HG03442 (cell line): ENCODE measurements around the gene STX7.
A peak's percentile ranks its signal among the peaks of the same experiment; 100 is the strongest.

Source experiments
- ATAC-seq: cut with Tn5 transposase; IDR thresholded peaks from one replicate; pipeline ENCODE4 v1.9.1; 2021; ENCODE audit warnings: mild to moderate bottlenecking, moderate library complexity; ENCODE audit not compliant: unreplicated experiment

The STX7 gene

GRCh38 chr6:132506869-132507808, 5.8 kb downstream of the STX7 start:
- ATAC-seq, result no peak

GRCh38 chr6:132506461-132506860, 6.5 kb downstream of the STX7 start:
- ATAC-seq, result no peak

GRCh38 chr6:132505158-132505557, 7.8 kb downstream of the STX7 start:
- peak; percentile 52 for ATAC-seq

DNA sequence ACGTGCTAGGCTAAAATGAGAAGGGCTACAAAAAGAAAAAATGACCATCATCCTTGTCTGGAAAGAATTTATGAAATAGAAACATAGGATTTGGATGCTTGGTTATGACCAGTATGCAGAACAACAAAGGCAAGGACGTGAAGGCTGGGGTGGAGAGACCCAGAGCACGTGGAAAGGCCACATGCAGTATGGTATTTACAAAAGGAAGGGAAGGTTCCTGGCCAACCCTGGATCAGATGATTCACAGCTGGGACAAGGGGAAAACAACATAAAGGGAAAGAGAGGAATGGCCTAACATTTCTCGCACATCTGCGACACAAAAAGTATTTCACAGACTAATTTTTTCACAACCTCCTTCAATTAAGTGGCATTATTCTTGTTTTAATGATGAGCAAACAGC, 8.2 kb downstream of the STX7 start:
- ATAC-seq, result no peak

DNA sequence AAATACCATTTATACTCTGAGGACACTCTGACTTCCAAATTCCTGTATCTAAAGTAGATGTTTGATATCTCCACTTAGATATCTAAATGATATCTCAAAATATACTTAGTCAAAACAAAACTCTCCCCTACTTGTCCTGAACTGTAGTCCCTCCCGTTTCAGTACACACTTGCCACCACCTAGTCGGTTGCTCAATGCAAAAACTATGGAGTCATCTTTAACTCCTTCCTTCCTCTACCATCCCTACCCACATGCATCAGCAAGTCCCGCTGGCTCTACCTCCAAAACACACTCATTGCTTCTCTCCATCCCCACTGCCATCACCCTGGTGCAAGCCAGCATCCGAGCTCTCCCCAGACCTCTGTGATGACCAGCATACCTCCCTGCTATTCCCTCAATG, 13.2 kb downstream of the STX7 start:
- ATAC-seq, result no peak

DNA sequence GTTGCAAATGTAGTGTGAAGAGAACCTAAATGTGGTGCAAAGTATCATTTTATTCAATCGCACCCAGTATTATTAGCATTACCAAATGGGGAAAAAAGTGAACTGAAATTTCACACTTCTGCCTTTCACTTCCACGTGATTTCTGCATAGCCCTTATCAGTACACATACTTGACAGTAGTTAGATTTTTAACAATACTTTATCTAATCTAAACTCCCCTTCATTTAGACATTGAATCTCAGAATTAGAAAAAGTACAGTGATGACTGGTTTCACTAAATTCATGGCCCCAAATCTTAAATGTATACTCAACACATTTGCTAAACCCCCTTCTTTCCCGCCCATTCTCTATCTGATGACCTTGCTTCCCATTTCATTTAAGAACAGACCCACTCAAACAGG, 14.3 kb downstream of the STX7 start:
- ATAC-seq, result peak; percentile 44

GRCh38 chr6:132496519-132497180, 16.3 kb downstream of the STX7 start:
- ATAC-seq, result no peak

DNA sequence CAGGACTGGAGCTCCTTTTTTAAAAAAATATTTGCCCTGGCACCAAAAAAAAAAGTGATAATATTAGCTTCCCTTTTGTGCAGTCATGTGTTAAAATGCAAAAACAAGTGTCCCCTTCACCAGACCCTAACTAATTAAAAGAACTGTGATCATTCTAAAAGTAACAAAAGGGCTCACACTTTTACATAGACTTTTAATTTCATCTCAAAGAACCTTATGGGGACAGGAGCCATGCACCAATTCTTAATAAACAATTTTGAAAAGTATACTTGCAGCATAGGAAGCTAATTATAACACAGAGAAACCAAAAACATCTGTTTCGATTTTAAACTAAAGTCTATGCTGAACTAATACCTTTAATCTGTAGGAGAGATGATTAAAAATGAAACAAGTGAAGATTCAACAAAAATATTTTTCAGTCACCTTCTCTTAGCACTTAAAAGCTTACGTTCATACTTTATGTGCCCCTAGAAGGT, 17.3 kb downstream of the STX7 start:
- peak; percentile 44 for ATAC-seq

GRCh38 chr6:132494954-132495353, 18.0 kb downstream of the STX7 start:
- ATAC-seq, result peak; percentile 32

GRCh38 chr6:132491881-132492280, 21.0 kb downstream of the STX7 start:
- no peak for ATAC-seq

GRCh38 chr6:132491303-132491702, 21.6 kb downstream of the STX7 start:
- no peak for ATAC-seq

DNA sequence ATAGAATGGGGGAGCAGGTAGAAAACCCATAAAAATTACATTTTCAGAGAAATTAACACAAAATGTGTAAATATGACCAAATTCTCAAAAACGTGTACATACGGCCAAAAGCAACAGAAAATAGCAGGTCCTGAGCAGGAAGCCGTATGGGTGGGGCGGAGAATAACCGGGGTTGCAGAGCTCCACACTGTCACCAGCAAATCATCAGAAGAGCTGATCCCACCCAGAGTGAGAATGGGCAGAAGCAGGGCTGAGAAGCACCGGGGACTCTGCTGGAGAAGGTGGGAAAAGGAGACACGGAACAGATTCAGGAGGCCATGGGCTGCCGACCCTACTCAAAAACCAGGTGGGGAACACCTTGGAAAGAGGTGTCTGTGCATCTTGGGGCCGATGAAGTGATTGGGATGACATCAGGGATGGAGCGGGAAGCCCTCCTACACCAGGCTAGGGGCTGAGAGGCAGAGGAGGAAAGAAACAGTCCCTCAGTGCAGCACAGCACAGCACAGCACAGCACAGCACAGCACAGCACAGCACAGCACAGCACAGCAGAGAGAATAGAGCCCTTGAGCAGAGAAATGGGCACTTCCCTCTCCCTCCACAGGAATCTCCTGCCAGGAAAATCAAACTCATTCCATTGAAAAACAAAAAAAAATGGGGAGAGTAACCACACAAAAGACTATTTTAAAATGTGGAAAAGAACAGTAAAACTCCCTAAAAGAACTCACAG, 22.3 kb downstream of the STX7 start:
- peak; percentile 36 for ATAC-seq

- peak; percentile 35 for ATAC-seq
Measured at GRCh38 chr6:132490024-132490423, 22.9 kb downstream of the STX7 start.

GRCh38 chr6:132489376-132489775, 23.5 kb downstream of the STX7 start:
- ATAC-seq, result no peak

GRCh38 chr6:132487762-132488161, 25.2 kb downstream of the STX7 start:
- no peak for ATAC-seq

DNA sequence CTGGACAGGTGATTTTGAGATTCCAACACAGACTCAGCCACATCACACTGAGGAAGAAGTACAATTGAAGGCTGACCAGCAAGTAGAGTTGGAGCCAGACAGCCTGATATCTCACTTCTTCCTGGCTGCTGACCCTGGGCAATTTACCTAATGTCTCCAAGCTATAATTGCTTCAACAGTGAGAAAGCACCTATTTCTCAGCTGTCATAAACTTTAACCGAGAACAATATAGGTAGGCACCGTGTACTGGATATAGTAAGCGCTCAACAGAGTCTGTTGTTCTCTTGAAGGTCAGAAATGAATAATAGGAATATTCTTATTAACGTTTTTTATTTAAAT, 28.3 kb downstream of the STX7 start:
- no peak for ATAC-seq

- peak; percentile 64 for ATAC-seq
Measured at GRCh38 chr6:132483779-132484679, 28.9 kb downstream of the STX7 start.

GRCh38 chr6:132482581-132482980, 30.3 kb downstream of the STX7 start:
- no peak for ATAC-seq

GRCh38 chr6:132481189-132481588, 31.7 kb downstream of the STX7 start:
- no peak for ATAC-seq

GRCh38 chr6:132479131-132479530, 33.8 kb downstream of the STX7 start:
- no peak for ATAC-seq
